ENCODE results near the gene SFXN3.
A peak's percentile ranks its signal among the peaks of the same experiment; 100 is the strongest.

Gene SFXN3

GRCh38 chr10:100996678-100997359 lies 34.2 kb upstream of the SFXN3 start:
- H3K9me2 ChIP-seq (replicated peaks; ENCODE audit: control insufficient read depth, low read length): no peaks in the 10 kb centered on the region
- TF ChIP-seq CTCF (IDR thresholded peaks at IDR 0.05; ENCODE audit: low read depth, low read length, poor library complexity, severe bottlenecking): no peak
- no peak for TF ChIP-seq EZH2phosphoT487 (IDR thresholded peaks at IDR 0.05; ENCODE audit: borderline replicate concordance, low read length)
- H3K36me3 ChIP-seq (ENCODE audit: control insufficient read depth, low read length): peaks cover 22% of the 10 kb centered on the region
- peak overlapping the region; percentile 100 for H3K4me2 ChIP-seq (ENCODE audit: low read length)
- H3K27ac ChIP-seq (ENCODE audit: low read depth, low read length): peak overlapping the region; percentile 81
- no peaks in the 10 kb centered on the region for H4K20me1 ChIP-seq (ENCODE audit: control insufficient read depth, insufficient read depth, low read depth, low read length)
- H3K4me3 ChIP-seq (ENCODE audit: low read length): peak overlapping the region; percentile 97
- H3K4me1 ChIP-seq (ENCODE audit: control insufficient read depth, low read length): peaks cover 29% of the 10 kb centered on the region
- H3K27me3 ChIP-seq (ENCODE audit: control insufficient read depth, low read length): no peaks in the 10 kb centered on the region
- H3F3A ChIP-seq (ENCODE audit: control insufficient read depth, insufficient read depth): peaks cover 25% of the 10 kb centered on the region
- H3K9me3 ChIP-seq (ENCODE audit: control insufficient read depth, insufficient read depth, low read length): no peaks in the 10 kb centered on the region
- H3K79me2 ChIP-seq (ENCODE audit: control insufficient read depth, low read length): peaks cover 17% of the 10 kb centered on the region

GRCh38 chr10:100997360-100998182 lies 33.5 kb upstream of the SFXN3 start:
- H3K4me3 ChIP-seq (ENCODE audit: low read length): peak overlapping the region; percentile 97
- H3K27ac ChIP-seq (ENCODE audit: low read depth, low read length): peak overlapping the region; percentile 81
- TF ChIP-seq EZH2phosphoT487 (IDR thresholded peaks at IDR 0.05; ENCODE audit: borderline replicate concordance, low read length): no peak
- peak; percentile 99 for TF ChIP-seq CTCF (IDR thresholded peaks at IDR 0.05; ENCODE audit: low read depth, low read length, poor library complexity, severe bottlenecking)
- H3K79me2 ChIP-seq (ENCODE audit: control insufficient read depth, low read length): peaks cover 17% of the 10 kb centered on the region
- peak overlapping the region; percentile 100 for H3K4me2 ChIP-seq (ENCODE audit: low read length)
- peaks cover 29% of the 10 kb centered on the region for H3K4me1 ChIP-seq (ENCODE audit: control insufficient read depth, low read length)
- H3K9me2 ChIP-seq (replicated peaks; ENCODE audit: control insufficient read depth, low read length): no peaks in the 10 kb centered on the region
- peaks cover 22% of the 10 kb centered on the region for H3K36me3 ChIP-seq (ENCODE audit: control insufficient read depth, low read length)
- no peaks in the 10 kb centered on the region for H3K9me3 ChIP-seq (ENCODE audit: control insufficient read depth, insufficient read depth, low read length)
- H4K20me1 ChIP-seq (ENCODE audit: control insufficient read depth, insufficient read depth, low read depth, low read length): no peaks in the 10 kb centered on the region
- H3F3A ChIP-seq (ENCODE audit: control insufficient read depth, insufficient read depth): peaks cover 25% of the 10 kb centered on the region
- H3K27me3 ChIP-seq (ENCODE audit: control insufficient read depth, low read length): no peaks in the 10 kb centered on the region

- H3K4me1 ChIP-seq (ENCODE audit: control insufficient read depth, low read length): peaks cover 29% of the 10 kb centered on the region
- TF ChIP-seq EZH2phosphoT487 (IDR thresholded peaks at IDR 0.05; ENCODE audit: borderline replicate concordance, low read length): no peak
- H3K27me3 ChIP-seq (ENCODE audit: control insufficient read depth, low read length): no peaks in the 10 kb centered on the region
- no peaks in the 10 kb centered on the region for H3K9me2 ChIP-seq (replicated peaks; ENCODE audit: control insufficient read depth, low read length)
- H3K79me2 ChIP-seq (ENCODE audit: control insufficient read depth, low read length): peaks cover 17% of the 10 kb centered on the region
- H3K36me3 ChIP-seq (ENCODE audit: control insufficient read depth, low read length): peaks cover 17% of the 10 kb centered on the region
- peak overlapping the region; percentile 97 for H3K4me3 ChIP-seq (ENCODE audit: low read length)
- H3F3A ChIP-seq (ENCODE audit: control insufficient read depth, insufficient read depth): peaks cover 22% of the 10 kb centered on the region
- H3K9me3 ChIP-seq (ENCODE audit: control insufficient read depth, insufficient read depth, low read length): no peaks in the 10 kb centered on the region
- no peaks in the 10 kb centered on the region for H4K20me1 ChIP-seq (ENCODE audit: control insufficient read depth, insufficient read depth, low read depth, low read length)
- H3K4me2 ChIP-seq (ENCODE audit: low read length): peak overlapping the region; percentile 100
- peak overlapping the region; percentile 81 for H3K27ac ChIP-seq (ENCODE audit: low read depth, low read length)
These were observed 32.6 kb upstream of the SFXN3 start for GRCh38 chr10:100998183-100998990.

All from DOHH2 (cell line).